ENCODE measurements around the gene TUBB4B.
A peak's percentile ranks its signal among the peaks of the same experiment; 100 is the strongest.

The TUBB4B gene

GRCh38 chr9:137273611-137274320, 32.7 kb downstream of the TUBB4B start:
- no peak for DNase-seq

- no peak for DNase-seq
Observed at GRCh38 chr9:137275203-137275587, 34.1 kb downstream of the TUBB4B start.

- DNase-seq, result no peak
Observed at GRCh38 chr9:137275588-137276472, 34.7 kb downstream of the TUBB4B start.

GRCh38 chr9:137276473-137277328, 35.6 kb downstream of the TUBB4B start:
- no peak for DNase-seq

- DNase-seq, result no peak
Observed at GRCh38 chr9:137277329-137278041, 36.4 kb downstream of the TUBB4B start, which contains the start of gene TOR4A. TOR4A (plus strand) TSS chr9:137277726; CDS start chr9:137278690, 964 bp downstream.

GRCh38 chr9:137278061-137278701, 37.1 kb downstream of the TUBB4B start:
- DNase-seq, result no peak

GRCh38 chr9:137278721-137279711, 37.9 kb downstream of the TUBB4B start:
- DNase-seq, result no peak

- no peak for DNase-seq
Observed at GRCh38 chr9:137279741-137280473, 38.8 kb downstream of the TUBB4B start.

- DNase-seq, result no peak
Observed at GRCh38 chr9:137280474-137281344, 39.6 kb downstream of the TUBB4B start.

GRCh38 chr9:137281345-137282116, 40.4 kb downstream of the TUBB4B start:
- DNase-seq, result no peak

GRCh38 chr9:137286975-137287383, 45.9 kb downstream of the TUBB4B start:
- peak; percentile 29 for DNase-seq

- DNase-seq, result no peak
Observed at GRCh38 chr9:137293094-137293481, 52.0 kb downstream of the TUBB4B start.
